ENCODE measurements around the gene LARGE1.

LARGE1 gene

DNA sequence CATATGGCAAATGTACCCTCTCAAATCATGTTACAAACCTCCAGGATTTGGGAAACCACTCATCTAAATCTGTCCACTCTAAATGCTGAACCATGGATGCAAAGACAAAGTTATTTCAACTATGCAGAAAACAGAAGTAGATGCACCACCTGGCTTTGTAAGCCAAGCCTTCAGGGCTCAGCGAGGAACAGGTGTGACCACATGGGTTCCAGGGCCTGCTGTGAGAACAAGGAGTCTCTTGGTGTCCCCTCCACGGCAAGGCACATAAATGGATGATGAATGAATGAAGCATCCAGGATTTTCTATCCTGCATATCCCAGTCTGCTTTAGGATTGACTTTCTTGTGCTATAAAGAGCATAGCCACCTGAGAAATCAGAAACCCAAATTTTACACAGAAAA is 284.5 kb downstream of the LARGE1 start:
- Histone ChIP-seq H3K4me3 (ENCODE audit: insufficient read depth, low read length, poor library complexity, severe bottlenecking) (no peak overlapping the region), H2AFZ (ENCODE audit: low read depth, low read length, severe bottlenecking) (no peak overlapping the region), H3K9me3 (ENCODE audit: insufficient read depth, low read length) (no peaks in the 10 kb centered on the region), H3K9me2 (replicated peaks; ENCODE audit: insufficient read depth, low read length) (no peaks in the 10 kb centered on the region), H3K36me3 (ENCODE audit: low read length) (no peaks in the 10 kb centered on the region), H3K4me2 (ENCODE audit: low read depth, low read length, poor library complexity, severe bottlenecking) (no peak overlapping the region), H3K79me2 (ENCODE audit: insufficient read depth, low read length) (no peaks in the 10 kb centered on the region), H3K9ac (ENCODE audit: low read length) (no peak overlapping the region), H3K27me3 (ENCODE audit: low read length) (no peaks in the 10 kb centered on the region), H3F3A (ENCODE audit: insufficient read depth) (no peaks in the 10 kb centered on the region), H3K27ac (ENCODE audit: low read depth, low read length) (no peak overlapping the region), H4K20me1 (ENCODE audit: low read depth, low read length) (no peaks in the 10 kb centered on the region)
- no peak for TF ChIP-seq EZH2phosphoT487 (conservative IDR thresholded peaks at IDR 0.05; ENCODE audit: low read length)
- TF ChIP-seq, protein P1, sequence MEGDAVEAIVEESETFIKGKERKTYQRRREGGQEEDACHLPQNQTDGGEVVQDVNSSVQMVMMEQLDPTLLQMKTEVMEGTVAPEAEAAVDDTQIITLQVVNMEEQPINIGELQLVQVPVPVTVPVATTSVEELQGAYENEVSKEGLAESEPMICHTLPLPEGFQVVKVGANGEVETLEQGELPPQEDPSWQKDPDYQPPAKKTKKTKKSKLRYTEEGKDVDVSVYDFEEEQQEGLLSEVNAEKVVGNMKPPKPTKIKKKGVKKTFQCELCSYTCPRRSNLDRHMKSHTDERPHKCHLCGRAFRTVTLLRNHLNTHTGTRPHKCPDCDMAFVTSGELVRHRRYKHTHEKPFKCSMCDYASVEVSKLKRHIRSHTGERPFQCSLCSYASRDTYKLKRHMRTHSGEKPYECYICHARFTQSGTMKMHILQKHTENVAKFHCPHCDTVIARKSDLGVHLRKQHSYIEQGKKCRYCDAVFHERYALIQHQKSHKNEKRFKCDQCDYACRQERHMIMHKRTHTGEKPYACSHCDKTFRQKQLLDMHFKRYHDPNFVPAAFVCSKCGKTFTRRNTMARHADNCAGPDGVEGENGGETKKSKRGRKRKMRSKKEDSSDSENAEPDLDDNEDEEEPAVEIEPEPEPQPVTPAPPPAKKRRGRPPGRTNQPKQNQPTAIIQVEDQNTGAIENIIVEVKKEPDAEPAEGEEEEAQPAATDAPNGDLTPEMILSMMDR (IDR thresholded peaks at IDR 0.05; ENCODE audit: insufficient read depth, low read length, poor library complexity, severe bottlenecking), result no peak

DNA sequence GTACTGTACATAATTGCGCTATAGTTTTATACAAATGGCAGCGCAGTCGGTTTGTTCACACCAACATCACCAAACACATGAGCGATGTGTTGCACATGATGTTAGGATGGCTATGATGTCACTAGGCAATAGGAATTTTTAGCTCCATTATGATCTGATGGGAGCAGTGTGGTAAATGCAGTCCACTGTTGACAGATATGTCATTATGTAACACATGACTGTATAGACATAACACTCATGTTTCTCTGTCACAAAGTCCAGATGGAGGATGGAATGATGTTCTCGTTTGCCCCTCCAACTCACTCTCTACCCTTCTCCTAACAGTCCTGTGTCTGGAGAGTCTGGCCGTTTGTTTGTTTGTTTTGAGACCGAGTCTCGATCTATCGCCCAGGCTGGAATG is 288.5 kb downstream of the LARGE1 start:
- H4K20me1 ChIP-seq (ENCODE audit: low read depth, low read length), result no peaks in the 10 kb centered on the region
- no peaks in the 10 kb centered on the region for H3K9me2 ChIP-seq (replicated peaks; ENCODE audit: insufficient read depth, low read length)
- no peaks in the 10 kb centered on the region for H3K36me3 ChIP-seq (ENCODE audit: low read length)
- no peak overlapping the region for H3K4me3 ChIP-seq (ENCODE audit: insufficient read depth, low read length, poor library complexity, severe bottlenecking)
- no peak for TF ChIP-seq EZH2phosphoT487 (conservative IDR thresholded peaks at IDR 0.05; ENCODE audit: low read length)
- TF ChIP-seq, protein P1 (IDR thresholded peaks at IDR 0.05; ENCODE audit: insufficient read depth, low read length, poor library complexity, severe bottlenecking), result no peak
- H3K27me3 ChIP-seq (ENCODE audit: low read length), result no peaks in the 10 kb centered on the region
- H3K9me3 ChIP-seq (ENCODE audit: insufficient read depth, low read length), result no peaks in the 10 kb centered on the region
- H3K27ac ChIP-seq (ENCODE audit: low read depth, low read length), result no peak overlapping the region
- H3K79me2 ChIP-seq (ENCODE audit: insufficient read depth, low read length), result no peaks in the 10 kb centered on the region
- no peak overlapping the region for H3K9ac ChIP-seq (ENCODE audit: low read length)
- H2AFZ ChIP-seq (ENCODE audit: low read depth, low read length, severe bottlenecking), result no peak overlapping the region
- no peak overlapping the region for H3K4me2 ChIP-seq (ENCODE audit: low read depth, low read length, poor library complexity, severe bottlenecking)
- no peaks in the 10 kb centered on the region for H3F3A ChIP-seq (ENCODE audit: insufficient read depth)

DNA sequence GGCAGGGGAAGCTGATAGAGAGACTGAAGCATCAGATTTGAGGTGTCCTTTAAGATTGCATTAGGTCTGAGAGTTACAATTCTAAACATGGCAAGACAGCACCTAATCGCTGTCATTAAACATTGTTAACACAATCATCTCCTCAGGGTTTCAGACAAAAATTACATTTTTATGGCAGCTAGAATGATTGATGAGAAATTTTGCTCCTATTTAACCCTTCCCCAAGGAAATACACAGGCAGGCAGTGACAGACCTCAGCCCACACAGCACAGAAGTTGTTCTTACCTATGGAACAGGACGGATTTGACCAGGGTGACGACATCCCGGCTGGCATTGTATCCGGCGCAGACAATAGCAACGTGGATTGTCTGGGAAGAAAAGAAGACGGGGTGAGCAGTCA is 294.3 kb downstream of the LARGE1 start:
- no peaks in the 10 kb centered on the region for H4K20me1 ChIP-seq (ENCODE audit: low read depth, low read length)
- H3K27me3 ChIP-seq (ENCODE audit: low read length), result no peaks in the 10 kb centered on the region
- no peak overlapping the region for H3K27ac ChIP-seq (ENCODE audit: low read depth, low read length)
- H3K4me2 ChIP-seq (ENCODE audit: low read depth, low read length, poor library complexity, severe bottlenecking), result no peak overlapping the region
- H3K9me2 ChIP-seq (replicated peaks; ENCODE audit: insufficient read depth, low read length), result no peaks in the 10 kb centered on the region
- H3K9ac ChIP-seq (ENCODE audit: low read length), result no peak overlapping the region
- H3K36me3 ChIP-seq (ENCODE audit: low read length), result no peaks in the 10 kb centered on the region
- no peak overlapping the region for H2AFZ ChIP-seq (ENCODE audit: low read depth, low read length, severe bottlenecking)
- no peak overlapping the region for H3K4me3 ChIP-seq (ENCODE audit: insufficient read depth, low read length, poor library complexity, severe bottlenecking)
- H3F3A ChIP-seq (ENCODE audit: insufficient read depth), result no peaks in the 10 kb centered on the region
- H3K79me2 ChIP-seq (ENCODE audit: insufficient read depth, low read length), result no peaks in the 10 kb centered on the region
- no peaks in the 10 kb centered on the region for H3K9me3 ChIP-seq (ENCODE audit: insufficient read depth, low read length)
- TF ChIP-seq, protein P1 (IDR thresholded peaks at IDR 0.05; ENCODE audit: insufficient read depth, low read length, poor library complexity, severe bottlenecking), result no peak
- TF ChIP-seq EZH2phosphoT487 (conservative IDR thresholded peaks at IDR 0.05; ENCODE audit: low read length), result no peak

All from SU-DHL-6 (cell line).